ENCODE data around the gene SRRD.
"Not testable (repeated sequence)": the region's sequence is repeated elsewhere in the genome, so short reads cannot be mapped to it uniquely, and the experiment has no call there.

The SRRD gene

GRCh38 chr22:26527167-26527566, 43.5 kb downstream of the SRRD start:
- no peak for DNase-seq (ENCODE audit: low read depth)
- H3K4me3 ChIP-seq (ENCODE audit: low read depth, low read length): no peak overlapping the region
- TF ChIP-seq, protein P1, sequence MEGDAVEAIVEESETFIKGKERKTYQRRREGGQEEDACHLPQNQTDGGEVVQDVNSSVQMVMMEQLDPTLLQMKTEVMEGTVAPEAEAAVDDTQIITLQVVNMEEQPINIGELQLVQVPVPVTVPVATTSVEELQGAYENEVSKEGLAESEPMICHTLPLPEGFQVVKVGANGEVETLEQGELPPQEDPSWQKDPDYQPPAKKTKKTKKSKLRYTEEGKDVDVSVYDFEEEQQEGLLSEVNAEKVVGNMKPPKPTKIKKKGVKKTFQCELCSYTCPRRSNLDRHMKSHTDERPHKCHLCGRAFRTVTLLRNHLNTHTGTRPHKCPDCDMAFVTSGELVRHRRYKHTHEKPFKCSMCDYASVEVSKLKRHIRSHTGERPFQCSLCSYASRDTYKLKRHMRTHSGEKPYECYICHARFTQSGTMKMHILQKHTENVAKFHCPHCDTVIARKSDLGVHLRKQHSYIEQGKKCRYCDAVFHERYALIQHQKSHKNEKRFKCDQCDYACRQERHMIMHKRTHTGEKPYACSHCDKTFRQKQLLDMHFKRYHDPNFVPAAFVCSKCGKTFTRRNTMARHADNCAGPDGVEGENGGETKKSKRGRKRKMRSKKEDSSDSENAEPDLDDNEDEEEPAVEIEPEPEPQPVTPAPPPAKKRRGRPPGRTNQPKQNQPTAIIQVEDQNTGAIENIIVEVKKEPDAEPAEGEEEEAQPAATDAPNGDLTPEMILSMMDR (IDR thresholded peaks at IDR 0.05; ENCODE audit: insufficient read depth, low read depth, low read length, missing control alignments): no peak

GRCh38 chr22:26527574-26528465, 44.1 kb downstream of the SRRD start:
- TF ChIP-seq, protein P1 (IDR thresholded peaks at IDR 0.05; ENCODE audit: insufficient read depth, low read depth, low read length, missing control alignments): no peak
- DNase-seq (ENCODE audit: low read depth): no peak
- H3K4me3 ChIP-seq (ENCODE audit: low read depth, low read length): no peak overlapping the region

DNA sequence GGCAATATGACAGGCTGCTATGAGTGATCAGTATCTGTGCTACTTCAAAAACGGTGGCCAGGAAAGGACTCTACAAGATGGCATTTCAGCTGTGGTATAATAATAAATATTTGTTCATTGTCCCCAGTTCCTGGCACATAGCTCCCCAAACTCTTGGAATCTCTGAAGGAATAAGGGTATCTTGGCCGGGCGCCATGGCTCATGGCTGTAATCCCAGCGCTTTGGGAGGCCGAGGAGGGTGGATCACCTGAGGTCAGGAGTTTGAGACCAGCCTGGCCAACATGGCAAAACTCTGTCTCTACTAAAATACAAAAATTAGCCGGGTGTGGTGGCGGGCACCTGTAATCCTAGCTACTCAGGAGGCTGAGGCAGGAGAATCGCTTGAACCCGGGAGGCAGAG, 44.8 kb downstream of the SRRD start:
- H3K4me3 ChIP-seq (ENCODE audit: low read depth, low read length); DNase-seq (ENCODE audit: low read depth): not testable (repeated sequence)

DNA sequence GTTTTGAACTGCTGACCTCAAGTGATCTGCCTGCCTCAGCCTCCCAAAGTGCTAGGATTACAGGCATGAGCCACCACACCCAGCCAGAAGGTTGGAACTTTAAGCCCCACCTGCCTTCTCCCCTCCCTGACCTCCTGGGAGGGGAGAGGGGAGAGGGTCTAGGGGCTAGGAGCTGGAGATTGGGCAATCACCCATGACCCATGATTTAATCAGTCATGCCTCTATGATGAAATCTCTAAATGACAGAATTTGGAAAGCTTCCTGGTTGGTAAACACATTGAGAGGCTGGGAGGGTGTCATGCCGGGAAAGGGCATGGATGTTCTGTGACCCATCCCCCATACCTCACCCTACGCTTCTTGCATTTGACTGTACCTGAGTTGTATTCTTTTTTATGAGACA, 45.7 kb downstream of the SRRD start:
- no peak overlapping the region for H3K4me3 ChIP-seq (ENCODE audit: low read depth, low read length)
- no peak for DNase-seq (ENCODE audit: low read depth)
- TF ChIP-seq, protein P1 (IDR thresholded peaks at IDR 0.05; ENCODE audit: insufficient read depth, low read depth, low read length, missing control alignments): no peak

DNA sequence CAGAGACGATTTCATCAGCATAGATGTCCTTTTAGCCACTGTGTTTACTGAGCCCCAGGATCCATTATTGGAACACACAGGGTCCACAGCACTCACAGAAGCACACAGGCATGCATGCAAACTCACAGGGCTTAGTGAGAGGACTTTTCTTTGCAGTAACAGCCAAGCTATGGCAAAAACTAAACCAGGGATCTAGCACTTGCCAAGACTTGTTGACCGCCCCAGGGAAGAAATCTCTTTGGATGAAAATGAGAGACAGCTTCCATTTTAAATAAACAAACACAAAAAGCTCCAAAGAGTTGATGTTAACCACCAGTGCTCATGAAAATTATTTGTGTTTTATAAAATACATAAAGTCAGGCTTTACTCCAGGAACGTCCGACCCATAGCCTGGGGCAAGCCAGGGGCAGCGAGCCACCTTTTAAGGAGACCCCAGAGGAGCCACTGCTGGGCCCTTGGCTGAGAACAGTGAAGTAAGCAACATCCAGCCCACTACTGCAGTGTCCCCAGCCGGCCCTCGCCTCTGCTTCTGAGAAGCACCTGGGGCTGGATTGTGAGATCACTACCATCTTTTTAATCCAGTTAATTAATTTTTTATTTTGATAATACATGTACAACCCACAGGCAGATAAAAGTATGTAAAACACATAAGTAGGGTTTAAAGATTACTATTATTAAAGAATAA, 50.6 kb downstream of the SRRD start:
- no peak overlapping the region for H3K4me3 ChIP-seq (ENCODE audit: low read depth, low read length)
- DNase-seq (ENCODE audit: low read depth): no peak
- TF ChIP-seq, protein P1 (IDR thresholded peaks at IDR 0.05; ENCODE audit: insufficient read depth, low read depth, low read length, missing control alignments): no peak

DNA sequence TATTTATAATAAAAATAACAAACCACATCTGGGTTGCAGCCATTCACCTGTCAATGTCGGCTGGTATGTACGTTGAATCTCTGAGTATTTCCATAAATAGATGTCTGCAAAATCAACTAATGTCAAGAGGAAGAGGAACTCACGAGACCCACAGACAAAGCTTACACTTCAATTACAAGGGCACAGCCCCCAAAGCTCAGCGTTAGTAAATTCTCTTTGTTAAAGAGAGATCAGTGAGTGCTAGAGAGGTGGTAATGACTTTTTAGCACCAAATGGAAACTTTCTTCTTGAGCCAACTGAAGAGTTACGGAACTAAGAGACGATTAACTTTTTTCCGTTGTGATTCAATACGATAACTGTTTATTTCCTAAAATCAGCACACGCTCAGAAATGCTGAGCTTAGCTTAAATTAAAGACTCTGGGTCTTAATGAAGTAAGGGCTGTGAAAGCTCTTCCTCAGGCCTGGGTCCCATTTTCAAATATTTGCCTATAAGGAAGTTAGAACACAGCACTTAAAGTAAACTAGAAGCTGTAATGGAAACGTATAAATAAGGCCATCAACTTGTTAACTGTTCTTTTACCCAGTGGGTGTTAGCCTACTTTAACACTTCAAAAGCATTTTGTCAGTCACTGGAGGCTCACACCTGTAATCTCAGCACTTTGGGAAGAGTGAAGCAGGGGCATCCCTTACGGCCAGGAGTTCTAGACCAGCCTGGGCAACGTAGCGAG, 51.4 kb downstream of the SRRD start:
- peak; percentile 37 for DNase-seq (ENCODE audit: low read depth)
- TF ChIP-seq, protein P1 (IDR thresholded peaks at IDR 0.05; ENCODE audit: insufficient read depth, low read depth, low read length, missing control alignments): no peak
- H3K4me3 ChIP-seq (ENCODE audit: low read depth, low read length): no peak overlapping the region

- H3K4me3 ChIP-seq (ENCODE audit: low read depth, low read length): no peak overlapping the region
Observed at GRCh38 chr22:26535603-26535908, 51.9 kb downstream of the SRRD start.

More at GRCh38 chr22:26535603-26535908, 51.9 kb downstream of the SRRD start:
- peak; percentile 44 for DNase-seq (ENCODE audit: low read depth)
- TF ChIP-seq, protein P1 (IDR thresholded peaks at IDR 0.05; ENCODE audit: insufficient read depth, low read depth, low read length, missing control alignments): no peak

Measured in GM12865 (cell line).